ENCODE results near the gene KRTAP26-1. TPM values are rescaled to one million over a fixed set of nuclear protein-coding genes. Genes with fewer than 3 reads are reported as not detected.

KRTAP26-1 gene
- not detected for total RNA-seq

- DNase-seq (ENCODE audit: low spot score): no peak
These were observed at the start of gene KRTAP26-1 for GRCh38 chr21:30320215-30320614. Gene KRTAP26-1 (minus strand): TSS chr21:30320315. CDS start chr21:30320035, 280 bp downstream.

DNA sequence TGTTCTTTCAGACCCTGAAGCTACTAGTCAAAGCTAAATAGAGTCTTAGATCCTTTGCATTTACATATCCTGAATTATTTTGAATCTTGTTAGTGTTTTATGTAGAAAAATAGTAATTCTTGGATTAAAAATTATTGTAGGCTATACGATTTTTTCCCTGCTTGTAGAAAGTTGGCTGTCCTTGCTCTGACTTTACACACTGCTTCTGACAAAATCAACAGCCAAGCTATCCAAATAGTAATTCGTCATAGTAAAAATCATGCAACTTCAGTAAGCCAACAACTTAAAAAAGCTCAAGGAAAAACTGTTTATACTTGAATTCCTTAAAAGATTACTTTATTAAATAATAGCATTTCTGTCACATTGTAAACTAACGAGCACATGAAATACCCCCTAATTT lies 35.8 kb upstream of the KRTAP26-1 start:
- DNase-seq (ENCODE audit: low spot score): no peak

DNA sequence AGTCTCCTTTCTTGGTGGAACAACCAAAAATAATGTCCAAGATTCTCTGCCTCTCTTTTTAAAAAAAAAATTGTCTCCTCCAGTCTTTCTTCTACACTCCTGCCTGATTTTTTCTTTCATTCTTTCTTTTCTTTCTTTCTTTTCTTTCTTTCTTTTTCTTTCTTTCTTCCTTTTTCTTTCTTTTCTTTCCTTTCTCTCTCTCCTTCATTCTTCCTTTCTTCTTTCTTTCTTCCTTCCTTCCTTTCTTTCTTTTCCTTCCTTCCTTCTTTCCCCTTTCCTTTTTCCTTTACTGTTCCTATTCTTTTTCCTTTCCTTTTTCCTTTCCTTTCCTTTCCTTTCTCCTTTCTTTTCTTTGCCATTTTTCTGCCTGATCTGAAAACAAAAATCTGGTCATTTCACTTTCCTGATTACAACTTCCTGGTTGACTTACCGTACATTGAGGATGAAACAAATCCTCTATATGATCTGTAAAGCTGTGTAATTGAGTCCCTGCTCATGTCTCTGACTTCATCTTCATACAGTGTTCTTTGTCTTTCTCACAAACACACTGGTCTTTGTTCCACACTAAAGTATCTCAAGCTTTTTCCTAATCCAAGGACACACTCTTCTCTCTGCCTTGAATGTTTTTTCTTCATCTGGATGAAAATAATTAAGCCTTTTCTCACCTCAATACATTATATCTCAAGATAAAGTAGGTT lies 34.3 kb upstream of the KRTAP26-1 start:
- no peak for DNase-seq (ENCODE audit: low spot score)

GRCh38 chr21:30351534-30351933 lies 31.4 kb upstream of the KRTAP26-1 start:
- DNase-seq (ENCODE audit: low spot score): no peak

DNA sequence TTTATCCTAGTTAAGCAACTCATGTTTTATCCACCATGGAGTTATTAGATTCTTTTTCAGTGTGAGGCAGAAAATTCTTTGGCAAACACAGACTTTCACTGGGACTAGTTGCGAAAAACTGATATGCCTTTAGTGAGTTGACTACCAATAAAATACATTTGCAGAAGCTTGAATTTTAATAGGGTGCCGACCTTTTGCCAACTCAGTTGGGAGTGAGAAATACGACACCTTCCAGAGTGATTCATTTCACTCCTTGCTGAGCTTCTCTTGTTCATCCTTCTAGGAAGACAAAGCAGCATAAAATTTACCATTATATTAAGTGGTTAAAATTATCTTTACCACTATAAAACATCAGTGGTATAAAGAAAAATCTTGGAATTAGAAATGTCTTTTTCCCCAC lies 29.5 kb upstream of the KRTAP26-1 start:
- DNase-seq (ENCODE audit: low spot score): no peak

GRCh38 chr21:30348506-30348905 lies 28.4 kb upstream of the KRTAP26-1 start, which contains the start of gene KRTAP23-1:
Gene KRTAP23-1 (minus strand): TSS chr21:30348606. CDS start chr21:30348606, 0 bp downstream.
- no peak for DNase-seq (ENCODE audit: low spot score)

DNA sequence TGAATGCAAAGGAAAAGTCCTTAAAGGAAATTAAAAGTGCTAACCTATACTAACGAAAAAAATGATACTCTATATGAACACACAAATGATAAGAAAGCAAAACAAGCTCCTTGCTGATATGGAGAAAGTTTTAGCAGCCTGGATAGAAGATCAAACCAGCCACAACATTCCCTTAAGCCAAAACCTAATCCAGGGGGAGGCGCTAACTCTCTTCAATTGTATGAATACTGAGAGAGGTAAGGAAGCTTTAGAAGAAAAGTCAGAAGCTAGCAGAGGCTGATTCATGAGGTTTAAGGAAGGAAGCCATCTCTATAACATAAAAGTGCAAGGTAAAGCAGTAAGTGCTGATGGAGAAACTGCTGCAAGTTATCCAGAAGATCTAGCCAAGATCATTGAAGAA lies 24.9 kb upstream of the KRTAP26-1 start:
- DNase-seq (ENCODE audit: low spot score): no peak

DNA sequence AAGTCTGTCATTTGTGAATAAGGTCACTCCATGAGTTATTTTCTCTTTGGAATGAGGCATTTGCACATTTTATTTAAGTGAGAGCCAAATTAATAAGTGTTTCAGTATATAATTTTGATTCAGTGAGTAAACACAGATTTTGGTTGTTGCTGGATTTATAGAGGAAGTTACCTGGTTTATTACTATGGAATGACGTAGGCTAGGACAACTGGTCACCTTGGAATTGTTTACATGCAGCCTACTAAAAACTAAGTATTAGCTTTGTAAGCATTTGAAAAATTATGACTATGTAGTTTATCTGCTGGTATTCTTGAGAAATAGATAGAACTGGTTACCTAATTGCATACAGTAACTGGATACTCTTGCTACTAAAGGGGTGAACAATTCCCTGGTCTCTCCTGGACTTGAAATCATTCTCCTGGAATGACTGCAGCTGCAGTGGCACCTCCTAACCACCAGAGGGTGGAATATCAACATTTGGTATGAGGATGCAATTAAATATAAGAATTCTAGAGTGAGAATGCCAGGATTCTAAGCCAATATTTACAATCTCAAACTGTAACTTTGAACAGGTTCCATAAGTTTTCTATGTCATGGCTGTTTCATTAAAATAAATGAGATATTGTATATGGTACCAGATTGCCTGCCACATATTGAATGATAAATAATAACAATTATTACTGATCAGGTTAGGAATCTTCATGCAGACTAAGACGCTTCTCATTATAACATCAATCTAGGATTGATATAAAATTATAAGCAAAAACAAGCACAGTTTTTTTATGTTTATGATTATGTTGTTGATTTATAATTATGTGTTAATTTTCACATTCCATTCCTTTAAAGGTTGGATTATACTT lies 20.8 kb upstream of the KRTAP26-1 start:
- no peak for DNase-seq (ENCODE audit: low spot score)

- DNase-seq (ENCODE audit: low spot score): no peak
These were observed 18.6 kb upstream of the KRTAP26-1 start for GRCh38 chr21:30338717-30339116.

GRCh38 chr21:30337772-30338171 lies 17.7 kb upstream of the KRTAP26-1 start:
- no peak for DNase-seq (ENCODE audit: low spot score)

DNA sequence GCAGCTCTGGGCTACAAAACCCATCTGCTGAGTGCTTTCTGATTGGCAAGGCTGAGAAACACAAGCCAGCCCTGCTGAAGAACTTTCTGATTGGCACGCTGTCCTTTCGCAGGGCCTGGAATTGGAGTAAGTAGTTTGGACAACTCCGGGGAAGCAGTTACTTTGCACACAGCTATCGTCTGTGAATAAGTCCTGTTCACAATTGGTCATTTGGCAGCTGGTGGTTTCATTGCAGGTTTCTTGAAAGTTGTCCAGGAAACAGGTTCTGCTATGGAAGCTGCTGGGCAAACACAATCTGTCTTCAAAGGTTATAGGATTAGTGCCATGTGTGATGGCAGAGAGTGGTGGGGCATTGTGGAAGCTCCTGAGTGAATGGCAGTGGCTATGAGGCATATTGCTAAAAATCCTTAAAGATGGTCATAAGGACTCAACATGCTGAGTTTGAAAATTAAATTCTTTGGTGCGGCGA lies 17.2 kb upstream of the KRTAP26-1 start, which contains the start of gene KRTAP27-1:
KRTAP27-1 (minus strand) TSS at position 419 of the 469 bp plus-strand sequence; CDS start at position 393, 26 bp downstream.
- no peak for DNase-seq (ENCODE audit: low spot score)

DNA sequence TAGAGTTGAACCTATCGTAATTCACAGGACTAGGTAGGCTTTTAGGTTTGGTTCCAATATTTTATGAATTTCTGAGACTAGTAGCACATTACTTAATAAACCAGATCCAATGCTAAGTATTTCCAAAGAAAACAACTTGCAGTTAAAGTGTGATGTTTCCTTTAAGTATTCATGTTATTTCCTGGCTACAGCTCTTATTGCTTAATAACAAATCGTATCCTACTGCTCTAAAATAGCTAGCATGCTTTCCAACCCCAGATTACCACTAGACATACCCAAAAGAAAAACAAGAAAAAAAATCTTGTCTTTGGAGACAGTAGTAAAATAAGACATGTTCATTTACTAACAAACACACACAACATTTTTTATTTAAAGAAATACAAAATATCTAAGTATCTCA lies 16.5 kb upstream of the KRTAP26-1 start:
- no peak for DNase-seq (ENCODE audit: low spot score)

GRCh38 chr21:30333736-30334135 lies 13.6 kb upstream of the KRTAP26-1 start:
- DNase-seq (ENCODE audit: low spot score): no peak

DNA sequence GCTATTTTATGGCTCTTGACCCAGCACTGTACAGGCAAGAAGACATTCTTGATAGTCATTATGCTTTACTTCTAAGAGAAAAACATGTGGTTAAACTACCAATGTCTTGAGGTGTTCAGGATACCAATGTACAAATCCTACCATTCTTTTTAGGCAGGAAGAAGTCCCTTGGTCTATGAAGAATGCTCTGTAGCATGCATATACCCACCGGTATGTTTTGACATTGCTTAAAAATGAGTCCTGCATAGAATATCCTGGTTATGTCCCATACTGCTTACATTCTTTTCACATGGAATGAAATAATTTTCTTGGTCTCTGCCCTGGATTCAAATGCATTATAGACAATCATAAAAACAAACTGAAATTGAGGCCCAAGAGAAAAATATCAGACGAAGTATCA lies 12.6 kb upstream of the KRTAP26-1 start:
- no peak for DNase-seq (ENCODE audit: low spot score)

- DNase-seq (ENCODE audit: low spot score): no peak
These were observed 9.2 kb upstream of the KRTAP26-1 start for GRCh38 chr21:30329203-30329875.

DNA sequence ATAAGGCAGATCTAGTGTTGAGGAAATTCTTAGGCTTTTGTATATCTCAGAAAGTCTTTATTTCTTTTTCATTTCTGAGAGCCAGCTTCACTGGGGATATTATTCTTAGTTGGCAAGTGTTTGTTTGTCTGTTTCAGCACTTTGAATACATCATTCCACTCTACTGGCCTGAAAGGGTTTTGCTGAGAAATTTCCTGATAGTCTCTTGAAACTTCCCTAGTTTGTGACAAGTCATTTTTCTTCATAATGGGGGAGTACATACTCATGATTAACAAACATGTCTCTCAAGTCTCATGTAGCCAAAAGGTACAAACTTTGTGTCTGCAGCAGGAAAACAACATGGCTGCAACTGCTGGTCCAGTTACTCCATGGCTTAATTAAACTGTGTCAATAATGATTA lies 6.3 kb upstream of the KRTAP26-1 start:
- DNase-seq (ENCODE audit: low spot score): no peak

GRCh38 chr21:30315701-30316100 lies 4.4 kb downstream of the KRTAP26-1 start:
- DNase-seq (ENCODE audit: low spot score): no peak

GRCh38 chr21:30306884-30307283 lies 13.2 kb downstream of the KRTAP26-1 start:
- DNase-seq (ENCODE audit: low spot score): no peak

DNA sequence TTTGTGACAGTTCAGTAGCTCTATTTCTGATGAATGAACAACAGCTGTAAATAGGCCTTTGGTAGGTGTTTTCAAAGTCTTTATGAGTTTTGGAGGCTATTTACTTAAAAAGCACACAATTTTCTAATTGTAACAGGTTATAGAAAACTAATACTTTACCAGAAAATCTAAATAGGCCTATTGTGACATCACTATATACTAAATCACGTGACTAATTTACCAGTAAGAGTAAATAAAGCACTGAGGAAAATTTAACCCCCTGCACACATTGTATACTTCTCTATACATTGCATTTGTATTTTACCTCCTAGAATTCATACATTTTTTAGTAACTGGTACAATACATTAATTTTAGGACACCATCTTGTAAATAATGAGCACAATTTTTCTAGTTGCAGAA lies 15.0 kb downstream of the KRTAP26-1 start:
- no peak for DNase-seq (ENCODE audit: low spot score)

- no peak for DNase-seq (ENCODE audit: low spot score)
These were observed 30.9 kb downstream of the KRTAP26-1 start, which contains the start of gene KRTAP25-1 for GRCh38 chr21:30289215-30289614. Gene KRTAP25-1 (minus strand): TSS chr21:30289514. CDS start chr21:30289490, 24 bp downstream.

DNA sequence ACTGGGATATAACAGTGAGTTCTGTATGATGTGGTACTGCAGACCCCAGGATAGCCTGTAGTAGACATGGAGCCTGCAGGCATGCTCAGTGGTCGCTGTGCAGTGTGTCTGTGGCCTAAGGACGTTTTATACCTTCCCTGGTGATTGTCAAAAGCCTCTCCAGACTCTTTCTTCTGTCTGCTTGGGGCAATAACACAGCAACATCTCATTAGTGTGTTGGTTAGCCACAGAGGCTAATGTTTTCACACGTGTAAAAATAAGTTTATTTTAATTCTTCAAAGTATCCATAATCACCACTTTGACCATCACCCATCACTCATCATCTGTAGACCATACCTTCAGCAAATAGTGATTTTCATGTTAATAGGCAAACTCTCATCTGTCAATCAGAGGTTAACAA lies 37.3 kb downstream of the KRTAP26-1 start, which contains the start of gene KRTAP24-1:
KRTAP24-1 (minus strand) TSS at position 101 of the 400 bp plus-strand sequence; CDS start at position 83, 18 bp downstream.
- DNase-seq (ENCODE audit: low spot score): no peak

DNA sequence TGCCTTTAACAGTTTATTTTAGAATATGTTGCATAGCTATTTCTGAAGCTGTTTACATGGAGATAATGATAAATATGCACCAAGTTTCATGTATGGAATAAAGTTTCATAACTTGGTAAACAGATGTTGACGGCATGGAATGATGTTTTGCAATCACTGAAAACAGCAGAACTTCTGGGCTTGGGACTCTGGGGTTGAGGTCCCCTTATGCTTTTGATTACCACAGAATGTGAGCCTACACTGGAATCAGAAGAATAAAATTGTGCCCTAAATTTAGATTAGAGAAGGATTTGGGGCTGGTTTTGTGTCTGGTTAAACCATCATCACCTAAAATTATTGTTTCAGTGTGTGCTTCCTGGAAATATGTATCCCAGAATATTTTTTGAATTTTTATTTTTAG lies 48.5 kb downstream of the KRTAP26-1 start:
- DNase-seq (ENCODE audit: low spot score): no peak

All from ureter (tissue), 1 donor.